Spleen (tissue), 11 donors: ENCODE results near the gene NFIX. TPM values are rescaled to one million over a fixed set of nuclear protein-coding genes. Genes with fewer than 3 reads are reported as not detected.

Experiments used
- DNase-seq: peaks from one replicate; pipeline ENCODE4 v3.0.0-alpha.2; 2020
- H3K27ac ChIP-seq, 8 donors: fragments of 200-600 bp; sonication (generic) in 7 of 8; 1 replicate in 4 of 8; 2 replicates in 4 of 8; pipeline versions ENCODE4 v1.5.0 to v1.8.0; 2016 to 2021; ENCODE audit warnings: inconsistent platforms in 4 of 8, mild to moderate bottlenecking in 4 of 8, moderate library complexity in 1 of 8
- H3K27me3 ChIP-seq, 7 donors: fragments of 200-600 bp; sonication (generic) in 6 of 7; replicated peaks in 1 of 7; 1 replicate in 4 of 7; 2 replicates in 3 of 7; pipeline versions ENCODE4 v1.5.0 to v1.8.0; 2016 to 2021; ENCODE audit warnings: inconsistent platforms in 3 of 7, mild to moderate bottlenecking in 1 of 7
- H3K36me3 ChIP-seq, 6 donors: fragments of 200-600 bp; sonication (generic) in 5 of 6; 1 replicate in 4 of 6; 2 replicates in 2 of 6; pipeline versions ENCODE4 v1.5.0 to v1.8.0; 2016 to 2021; ENCODE audit warnings: inconsistent platforms in 2 of 6
- H3K4me1 ChIP-seq, 6 donors: fragments of 200-600 bp; sonication (generic) in 5 of 6; 1 replicate in 3 of 6; 2 replicates in 3 of 6; pipeline versions ENCODE4 v1.5.0 to v1.8.0; 2016 to 2021; ENCODE audit warnings: inconsistent platforms in 3 of 6
- H3K4me3 ChIP-seq, 8 donors: fragments of 200-600 bp; sonication (generic) in 7 of 8; 1 replicate in 4 of 8; 2 replicates in 4 of 8; pipeline versions ENCODE4 v1.5.0 to v1.8.0; 2016 to 2021; ENCODE audit warnings: inconsistent platforms in 4 of 8, mild to moderate bottlenecking in 4 of 8, moderate library complexity in 2 of 8
- H3K9me3 ChIP-seq, 8 donors: fragments of 200-600 bp; sonication (generic) in 7 of 8; 1 replicate in 4 of 8; 2 replicates in 4 of 8; pipeline versions ENCODE4 v1.5.0 to v1.8.0; 2016 to 2021; ENCODE audit warnings: inconsistent platforms in 4 of 8
- CTCF ChIP-seq, 11 experiments: fragments of 200-600 bp in 7 of 11; fragments of 450-650 bp in 4 of 11; sonication (generic) in 4 of 11; IDR thresholded peaks in 8 of 11; conservative IDR thresholded peaks in 3 of 11; 1 replicate in 7 of 11; 2 replicates in 4 of 11; pipeline versions ENCODE4 v1.4.0 to v1.8.0; 2016 to 2021; ENCODE audit warnings: antibody characterized with exemption in 11 of 11, inconsistent platforms in 4 of 11, mild to moderate bottlenecking in 1 of 11
- POLR2A ChIP-seq, 3 donors: fragments of 450-650 bp; IDR thresholded peaks; one replicate each; pipeline ENCODE4 v1.5.1; 2017; ENCODE audit warnings: antibody characterized with exemption in 3 of 3, mild to moderate bottlenecking in 1 of 3
- POLR2AphosphoS5 ChIP-seq, 3 donors: sonication (generic); formaldehyde crosslinking; IDR thresholded peaks; one replicate each; pipeline ENCODE4 v1.5.1; 2017; ENCODE audit warnings: antibody characterized with exemption in 3 of 3
- WGBS, 5 donors: extraction: QIAGEN DNeasy Blood & Tissue Kit in 3 of 5; methylation state at CpG; one replicate each; pipeline versions ENCODE4 v1.1.5 to v1.1.7; 2013 to 2018; 5-methylcytosine and 5-hydroxymethylcytosine counted together
- intact Hi-C: fragments of 100-400 bp; cut with DNase I; formaldehyde crosslinking; loops from one replicate; pipeline ENCODE4 v1.15.0; 2023; ENCODE audit warnings: low total_unique reads
- polyA plus RNA-seq, 3 donors: library from polyadenylated mRNA; stranded (reverse); fragments of 200-250 nt; gene quantifications; one replicate each; pipeline ENCODE4 v1.2.1, GENCODE V29; 2013
- total RNA-seq, 7 donors: library from RNA; depleted of rRNA in 3 of 7; stranded (reverse); fragments of >200 nt in 3 of 7; fragmentation: NEBNext Ultra II Directional in 4 of 7; extraction: Animal tissue kit (Norgen Biotek cat#: 25700) in 4 of 7; gene quantifications; one replicate each; pipeline versions ENCODE4 v1.1.0 to v1.2.1, GENCODE V29; 2016 to 2021
- donor health status: healthy with polysubstance abuse.
- donor health status: DM: no; HTN: no; CAD: no; lungs with moderate emphysema.
- donor health status: DM: no; HTN: no; CAD: no.
- donor health status: Bipolar disorder and iron deficiency.
- donor health status: healthy.
- donor health status: DM: no; HTN: no; CAD: no.
- donor health status: DM: yes; HTN: yes; CAD: no.

Gene NFIX
- total and polyA plus RNA-seq, 10 donors: 1.1 to 41.4 (median 17.5) TPM

GRCh38 chr19:13001166-13001501, 5.9 kb downstream of the NFIX start:
- no peak for DNase-seq
- H3K4me1 ChIP-seq: peaks cover 0 to 26% (median 16%) of the 10 kb centered on the region in 6 donors
- 85 to 98% (median 89%) methylated on average over 12 to 19 of the region's 19 CpGs for WGBS, 5 donors
- no peaks in the 10 kb centered on the region for H3K9me3 ChIP-seq
- H3K27me3 ChIP-seq: peaks cover 0 to 13% (median 4%) of the 10 kb centered on the region in 7 donors
- intact Hi-C loops: no loop called here
- no peak overlapping the region for H3K4me3 ChIP-seq
- TF ChIP-seq POLR2A (IDR thresholded peaks at IDR 0.05) (no peak), CTCF (IDR thresholded peaks at IDR 0.05 in 8 of 11, conservative IDR thresholded peaks at IDR 0.05 in 3 of 11) (no peak), POLR2AphosphoS5 (IDR thresholded peaks at IDR 0.05) (no peak)
- H3K27ac ChIP-seq: no peak overlapping the region
- H3K36me3 ChIP-seq: peaks cover 0 to 12% (median 0%) of the 10 kb centered on the region in 6 donors

GRCh38 chr19:13001502-13002165, 6.4 kb downstream of the NFIX start:
- intact Hi-C loops: no loop called here
- H3K4me3 ChIP-seq: no peak overlapping the region
- peaks cover 0 to 12% (median 0%) of the 10 kb centered on the region in 6 donors for H3K36me3 ChIP-seq
- TF ChIP-seq POLR2A (IDR thresholded peaks at IDR 0.05) (no peak), CTCF (IDR thresholded peaks at IDR 0.05 in 8 of 11, conservative IDR thresholded peaks at IDR 0.05 in 3 of 11) (no peak), POLR2AphosphoS5 (IDR thresholded peaks at IDR 0.05) (no peak)
- H3K27ac ChIP-seq: peak overlapping the region in 6 of 8 donors; percentile 40 to 68 (median 54)
- H3K9me3 ChIP-seq: no peaks in the 10 kb centered on the region
- WGBS, 5 donors: 69 to 91% (median 86%) methylated on average over 31 to 41 of the region's 41 CpGs
- peaks cover 0 to 21% (median 11%) of the 10 kb centered on the region in 6 donors for H3K4me1 ChIP-seq
- no peak for DNase-seq
- peaks cover 0 to 8% (median 0%) of the 10 kb centered on the region in 7 donors for H3K27me3 ChIP-seq

GRCh38 chr19:13002166-13002898, 7.1 kb downstream of the NFIX start:
- no peaks in the 10 kb centered on the region for H3K9me3 ChIP-seq
- intact Hi-C loops: no loop called here
- no peak overlapping the region for H3K4me3 ChIP-seq
- peaks cover 0 to 14% (median 4%) of the 10 kb centered on the region in 6 donors for H3K4me1 ChIP-seq
- DNase-seq: no peak
- H3K27ac ChIP-seq: peak overlapping the region in 6 of 8 donors; percentile 40 to 68 (median 54)
- WGBS, 5 donors: 72 to 84% (median 82%) methylated on average over 28 to 29 of the region's 29 CpGs
- H3K27me3 ChIP-seq: peaks cover 0 to under 1% (median 0%) of the 10 kb centered on the region in 7 donors
- H3K36me3 ChIP-seq: peaks cover 0 to 12% (median 0%) of the 10 kb centered on the region in 6 donors
- TF ChIP-seq POLR2A (IDR thresholded peaks at IDR 0.05) (no peak), POLR2AphosphoS5 (IDR thresholded peaks at IDR 0.05) (no peak), CTCF (IDR thresholded peaks at IDR 0.05 in 8 of 11, conservative IDR thresholded peaks at IDR 0.05 in 3 of 11) (no peak)

- peaks cover 0 to 12% (median 0%) of the 10 kb centered on the region in 6 donors for H3K36me3 ChIP-seq
- DNase-seq: no peak
- H3K27me3 ChIP-seq: peaks cover 0 to 2% (median 0%) of the 10 kb centered on the region in 7 donors
- H3K4me1 ChIP-seq: peaks cover 0 to 7% (median 0%) of the 10 kb centered on the region in 6 donors
- TF ChIP-seq POLR2A (IDR thresholded peaks at IDR 0.05): no peak
- TF ChIP-seq POLR2AphosphoS5 (IDR thresholded peaks at IDR 0.05): no peak
- no peak for TF ChIP-seq CTCF (IDR thresholded peaks at IDR 0.05 in 8 of 11, conservative IDR thresholded peaks at IDR 0.05 in 3 of 11)
- WGBS, 5 donors: 83 to 92% (median 90%) methylated on average over 9 to 15 of the region's 15 CpGs
- H3K27ac ChIP-seq: no peak overlapping the region
- H3K4me3 ChIP-seq: no peak overlapping the region
- intact Hi-C loops: no loop called here
- no peaks in the 10 kb centered on the region for H3K9me3 ChIP-seq
These were observed 7.8 kb downstream of the NFIX start for GRCh38 chr19:13003081-13003480.
